GM12878 (cell line): ENCODE measurements around the gene NDE1. TPM values are rescaled to one million over a fixed set of nuclear protein-coding genes. Genes with fewer than 3 reads are reported as not detected.

Experiments
- ATAC-seq: fragments of 200-7000 bp; cut with Tn5 transposase; 3 replicates; pipeline ENCODE4 v1.9.1; 2020; ENCODE audit warnings: mild to moderate bottlenecking, moderate library complexity
- BruUV-seq: library from RNA; stranded (reverse); fragments of 400-500 nt; replicated peaks from 2 replicates; lab custom pipeline; 2021; lab: Mats Ljungman, UMichigan
- CTCF ChIA-PET: fragments of 300-600 bp; sonication (Branson Sonifier 250); formaldehyde crosslinking; extraction: SDS; loops from one replicate; lab custom pipeline; 2021; ENCODE audit warnings: inconsistent platforms; lab: Yijun Ruan, JAX
- POLR2A ChIA-PET: fragments of 350-600 bp; formaldehyde crosslinking; extraction: SDS; loops from one replicate; lab custom pipeline; 2021; ENCODE audit warnings: inconsistent platforms; lab: Charles Lee
- RAD21 ChIA-PET: fragments of 300-600 bp; sonication (Branson Sonifier 250); formaldehyde crosslinking; loops from one replicate; lab custom pipeline; 2023; ENCODE audit warnings: antibody characterized with exemption; ENCODE audit not compliant: unreplicated experiment; lab: Charles Lee
- SMC1A ChIA-PET: fragments of 300-600 bp; sonication (Branson Sonifier 250); formaldehyde crosslinking; loops from one replicate; lab custom pipeline; 2023; ENCODE audit not compliant: unreplicated experiment, uncharacterized antibody; lab: Charles Lee
- DNase-seq: peaks from one replicate; pipeline ENCODE4 v3.0.0-alpha.2; 2011; ENCODE audit warnings: low read depth, low spot score
- FAIRE-seq: peaks from 3 replicates; lab custom pipeline; 2011; peaks lifted over from hg19 to GRCh38; lab: Jason Lieb, UNC
- H2AFZ ChIP-seq: 2 replicates; pipeline ENCODE4 v1.6.0; 2011; ENCODE audit warnings: low read depth, low read length, control low read depth; ENCODE audit not compliant: control insufficient read depth
- H3K27ac ChIP-seq: 2 replicates; pipeline ENCODE4 v1.5.1; 2011; ENCODE audit warnings: control low read depth; ENCODE audit not compliant: control insufficient read depth, insufficient read depth
- H3K27me3 ChIP-seq, 2 experiments: replicated peaks in 1 of 2; 2 replicates each; pipeline versions ENCODE4 v1.6.0 to v1.6.1; 2011; ENCODE audit warnings: low read length in 1 of 2; ENCODE audit not compliant: control insufficient read depth in 2 of 2, insufficient read depth in 2 of 2
- H3K36me3 ChIP-seq, 2 experiments: 2 replicates each; pipeline ENCODE4 v1.5.1; 2011; ENCODE audit warnings: low read length in 1 of 2; ENCODE audit not compliant: control insufficient read depth in 2 of 2, insufficient read depth in 2 of 2
- H3K4me1 ChIP-seq: 2 replicates; pipeline ENCODE4 v1.6.1; 2011; ENCODE audit warnings: mild to moderate bottlenecking, low read length, moderate library complexity, mixed read lengths; ENCODE audit not compliant: control insufficient read depth, insufficient read depth
- H3K4me2 ChIP-seq: 2 replicates; pipeline ENCODE4 v1.6.0; 2011; ENCODE audit warnings: control low read depth; ENCODE audit not compliant: control insufficient read depth, insufficient read depth
- H3K4me3 ChIP-seq: fragments of 200-600 bp; sonication (generic); 2 replicates; pipeline ENCODE4 v1.5.1; 2016
- H3K79me2 ChIP-seq: 2 replicates; pipeline ENCODE4 v1.6.0; 2011; ENCODE audit warnings: low read length; ENCODE audit not compliant: control insufficient read depth, insufficient read depth
- H3K9ac ChIP-seq: 2 replicates; pipeline ENCODE4 v1.8.0; 2011; ENCODE audit warnings: low read length, control low read depth, mixed read lengths; ENCODE audit not compliant: control insufficient read depth, insufficient read depth
- H3K9me3 ChIP-seq: replicated peaks from 3 replicates; pipeline ENCODE4 v1.5.1; 2011; ENCODE audit warnings: mild to moderate bottlenecking, low read length; ENCODE audit not compliant: control insufficient read depth, insufficient read depth
- H4K20me1 ChIP-seq: 2 replicates; pipeline ENCODE4 v1.6.0; 2011; ENCODE audit not compliant: control insufficient read depth, insufficient read depth
- BCL11A ChIP-seq: IDR thresholded peaks from 2 replicates; pipeline ENCODE4 v1.6.1; 2011; ENCODE audit warnings: low read depth, low read length
- BMI1 ChIP-seq: fragments of 450-650 bp; IDR thresholded peaks from 2 replicates; pipeline ENCODE4 v1.6.1; 2016; ENCODE audit warnings: mild to moderate bottlenecking, moderate library complexity, borderline replicate concordance
- IKZF1 ChIP-seq: fragments of 450-650 bp; conservative IDR thresholded peaks from 2 replicates; pipeline ENCODE4 v1.6.1; 2017; ENCODE audit warnings: antibody characterized with exemption, mild to moderate bottlenecking
- MLLT1 ChIP-seq: fragments of 450-650 bp; IDR thresholded peaks from 2 replicates; pipeline ENCODE4 v1.6.1; 2016; ENCODE audit warnings: mild to moderate bottlenecking
- RAD51 ChIP-seq: fragments of 450-650 bp; IDR thresholded peaks from 2 replicates; pipeline ENCODE4 v1.6.1; 2016; ENCODE audit warnings: moderate library complexity, mild to moderate bottlenecking, inconsistent platforms
- YBX1 ChIP-seq: fragments of 450-650 bp; IDR thresholded peaks from 2 replicates; pipeline ENCODE4 v1.6.1; 2016; ENCODE audit warnings: antibody characterized with exemption
- ZNF592 ChIP-seq: fragments of 450-650 bp; IDR thresholded peaks from 2 replicates; pipeline ENCODE4 v1.6.1; 2017; ENCODE audit warnings: mild to moderate bottlenecking, moderate library complexity
- WGBS: methylation state at CpG from one replicate; pipeline ENCODE4 v1.1.6; 2016; ENCODE audit warnings: low lambda C conversion rate; ENCODE audit not compliant: insufficient replicate concordance, insufficient coverage; ENCODE audit errors: missing lambda C conversion rate; 5-methylcytosine and 5-hydroxymethylcytosine counted together
- in situ Hi-C: fragments of 300-500 bp; cut with MboI; formaldehyde crosslinking; loops from 9 replicates; pipeline ENCODE4 v1.14.3; 2018; ENCODE audit warnings: mixed read lengths
- intact Hi-C: fragments of 100-400 bp; cut with micrococcal nuclease; formaldehyde crosslinking; loops from one replicate; pipeline ENCODE4 v1.14.2; 2022; ENCODE audit not compliant: unreplicated experiment
- polyA plus RNA-seq, 11 experiments: library from polyadenylated mRNA; depleted of rRNA in 4 of 11; unstranded in 6 of 11; stranded (reverse) in 5 of 11; fragments of >200 nt; fragmentation: Nextera tagmentation in 4 of 11; fragmentation: Illumina TruSeq in 1 of 11; extraction: Ambion mirVana in 4 of 11; extraction: Trizol in 1 of 11; gene quantifications; 1 replicate in 1 of 11; 2 replicates in 10 of 11; pipeline versions ENCODE4 v1.2.1 to v1.2.3, GENCODE V29; 2011 to 2016; ENCODE audit warnings: inconsistent platforms in 2 of 11, missing spikeins in 2 of 11, low read depth in 1 of 11
- total RNA-seq, 4 experiments: library from RNA; depleted of rRNA in 3 of 4; stranded (reverse); fragments of >200 nt in 3 of 4; fragmentation: Illumina TruSeq in 1 of 4; extraction: Trizol in 1 of 4; gene quantifications; 2 replicates each; pipeline versions ENCODE4 v1.2.1 to v1.2.3, GENCODE V29; 2013 to 2021
- TF ChIP-seq, protein P1 (sequence below): fragments of 450-650 bp; conservative IDR thresholded peaks from 2 replicates; pipeline ENCODE4 v1.6.1; 2017; ENCODE audit warnings: mild to moderate bottlenecking, moderate library complexity
- TF ChIP-seq, protein P2 (sequence below): IDR thresholded peaks from 2 replicates; pipeline ENCODE4 v1.6.1; 2012; ENCODE audit warnings: low read depth, low read length, improper control_type of control experiment
- TF ChIP-seq, protein P3 (sequence below): IDR thresholded peaks from 2 replicates; pipeline ENCODE4 v1.6.1; 2011; ENCODE audit warnings: mild to moderate bottlenecking, low read depth, low read length, moderate library complexity; ENCODE audit not compliant: insufficient replicate concordance

The NDE1 gene
- total and polyA plus RNA-seq, 10 of the 15 experiments (the other 5 are each of a cell fraction or from before 2014, with no cell fraction given), result 5.7 to 148 (median 87.8) TPM

- peaks cover 18 to 42% of the 10 kb centered on the region in 2 experiments for H3K36me3 ChIP-seq
- no peak overlapping the region for H3K9ac ChIP-seq
- no peaks in the 10 kb centered on the region for H4K20me1 ChIP-seq
- in situ Hi-C loops (no loop called here), intact Hi-C loops (no loop called here)
- ChIA-PET SMC1A (interaction anchor here (0.6 to 1.5 kb wide), 5 partner anchors 12 to 95 kb away, joined by 3 to 6 read pairs (median 4); no protein-coding TSS in a partner anchor), POLR2A (interaction anchor here (1.1 kb wide), 1 partner anchor 13 kb away, joined by 3 read pairs; no protein-coding TSS in a partner anchor), CTCF (interaction anchor here (0.8 kb wide), 1 partner anchor 13 kb away, joined by 3 read pairs; no protein-coding TSS in a partner anchor), RAD21 (interaction anchor here (1.2 kb wide), 1 partner anchor 21 kb away, joined by 3 read pairs; the partner anchor contains the start of gene MARF1)
- H3K4me3 ChIP-seq, result no peak overlapping the region
- no peak overlapping the region for H2AFZ ChIP-seq
- DNase-seq, result no peak
- TF ChIP-seq, protein P1, sequence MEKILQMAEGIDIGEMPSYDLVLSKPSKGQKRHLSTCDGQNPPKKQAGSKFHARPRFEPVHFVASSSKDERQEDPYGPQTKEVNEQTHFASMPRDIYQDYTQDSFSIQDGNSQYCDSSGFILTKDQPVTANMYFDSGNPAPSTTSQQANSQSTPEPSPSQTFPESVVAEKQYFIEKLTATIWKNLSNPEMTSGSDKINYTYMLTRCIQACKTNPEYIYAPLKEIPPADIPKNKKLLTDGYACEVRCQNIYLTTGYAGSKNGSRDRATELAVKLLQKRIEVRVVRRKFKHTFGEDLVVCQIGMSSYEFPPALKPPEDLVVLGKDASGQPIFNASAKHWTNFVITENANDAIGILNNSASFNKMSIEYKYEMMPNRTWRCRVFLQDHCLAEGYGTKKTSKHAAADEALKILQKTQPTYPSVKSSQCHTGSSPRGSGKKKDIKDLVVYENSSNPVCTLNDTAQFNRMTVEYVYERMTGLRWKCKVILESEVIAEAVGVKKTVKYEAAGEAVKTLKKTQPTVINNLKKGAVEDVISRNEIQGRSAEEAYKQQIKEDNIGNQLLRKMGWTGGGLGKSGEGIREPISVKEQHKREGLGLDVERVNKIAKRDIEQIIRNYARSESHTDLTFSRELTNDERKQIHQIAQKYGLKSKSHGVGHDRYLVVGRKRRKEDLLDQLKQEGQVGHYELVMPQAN, result no peak
- no peak for TF ChIP-seq ZNF592
- no peak for TF ChIP-seq BCL11A
- TF ChIP-seq RAD51, result no peak
- no peak for TF ChIP-seq BMI1
- TF ChIP-seq, protein P2, sequence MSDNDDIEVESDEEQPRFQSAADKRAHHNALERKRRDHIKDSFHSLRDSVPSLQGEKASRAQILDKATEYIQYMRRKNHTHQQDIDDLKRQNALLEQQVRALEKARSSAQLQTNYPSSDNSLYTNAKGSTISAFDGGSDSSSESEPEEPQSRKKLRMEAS, result no peak
- TF ChIP-seq IKZF1, result no peak
- TF ChIP-seq, protein P3, sequence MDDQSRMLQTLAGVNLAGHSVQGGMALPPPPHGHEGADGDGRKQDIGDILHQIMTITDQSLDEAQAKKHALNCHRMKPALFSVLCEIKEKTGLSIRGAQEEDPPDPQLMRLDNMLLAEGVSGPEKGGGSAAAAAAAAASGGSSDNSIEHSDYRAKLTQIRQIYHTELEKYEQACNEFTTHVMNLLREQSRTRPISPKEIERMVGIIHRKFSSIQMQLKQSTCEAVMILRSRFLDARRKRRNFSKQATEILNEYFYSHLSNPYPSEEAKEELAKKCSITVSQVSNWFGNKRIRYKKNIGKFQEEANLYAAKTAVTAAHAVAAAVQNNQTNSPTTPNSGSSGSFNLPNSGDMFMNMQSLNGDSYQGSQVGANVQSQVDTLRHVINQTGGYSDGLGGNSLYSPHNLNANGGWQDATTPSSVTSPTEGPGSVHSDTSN, result no peak
- no peak for TF ChIP-seq MLLT1
- TF ChIP-seq YBX1, result no peak
- H3K27me3 ChIP-seq, result no peaks in the 10 kb centered on the region
- H3K79me2 ChIP-seq, result no peaks in the 10 kb centered on the region
- no peak for FAIRE-seq
- no TSS peak for BruUV-seq
- 97% methylated on average over 8 of the region's 8 CpGs for WGBS
- no peaks in the 10 kb centered on the region for H3K9me3 ChIP-seq
- no peak for ATAC-seq
- H3K4me2 ChIP-seq, result no peak overlapping the region
- no peak overlapping the region for H3K27ac ChIP-seq
- no peaks in the 10 kb centered on the region for H3K4me1 ChIP-seq
Observed at GRCh38 chr16:15621889-15622288, 28.2 kb upstream of the NDE1 start.
